NCI-H2171 (cell line): Measurements from ENCODE around the gene CBX2.

Experiments
- DNase-seq: peaks from one replicate; lab custom pipeline; 2025; lab: John Stamatoyannopoulos, UW

Gene CBX2

GRCh38 chr17:79788455-79788854 is 10.5 kb downstream of the CBX2 start:
- DNase-seq, result no peak

DNA sequence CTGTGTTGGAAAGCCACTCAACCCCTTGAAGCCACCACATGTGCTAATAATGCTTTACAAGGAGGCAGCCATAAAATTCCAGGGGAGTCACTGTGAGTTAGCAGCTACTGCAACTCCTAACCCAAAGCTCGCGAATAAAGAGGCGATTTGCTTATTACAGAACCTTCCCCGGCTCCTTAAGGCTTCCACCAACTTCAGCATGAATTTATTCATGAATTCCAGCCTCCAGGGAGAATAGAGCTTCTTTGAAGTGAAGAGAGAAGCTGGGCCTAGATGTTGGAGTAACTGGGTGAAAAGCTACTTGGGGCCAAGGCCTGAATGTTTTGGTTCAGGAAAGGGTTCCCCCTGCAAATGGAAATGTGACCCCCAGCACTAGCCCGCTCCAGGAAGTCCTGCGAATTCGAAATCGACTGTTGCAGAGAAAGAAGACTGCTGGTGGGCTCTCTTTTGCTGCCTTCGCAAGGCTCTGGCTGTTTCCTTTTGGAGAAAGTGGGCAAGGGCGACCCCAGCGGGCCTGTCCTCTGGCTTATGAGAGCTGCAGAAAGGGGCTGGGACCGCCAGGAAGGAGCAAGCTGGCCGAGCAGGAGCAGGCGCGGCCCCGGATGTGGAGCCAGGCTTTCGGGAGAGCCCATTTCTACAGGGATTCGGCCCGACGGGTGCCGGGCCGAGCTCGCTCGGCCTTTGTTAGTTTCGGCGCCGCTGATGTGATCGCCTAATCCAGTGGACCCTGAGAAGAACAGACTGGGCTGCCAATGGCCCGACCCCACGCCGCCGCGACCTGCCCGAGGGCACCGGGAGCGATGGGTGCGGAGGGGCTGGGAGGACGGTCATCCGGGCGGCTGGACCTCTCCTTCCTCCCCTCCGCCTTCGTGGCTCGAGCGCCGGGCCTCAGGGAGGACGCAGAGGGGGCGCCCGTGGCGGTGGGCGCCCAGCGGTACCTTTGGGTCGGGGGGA is 11.3 kb downstream of the CBX2 start:
- no peak for DNase-seq

GRCh38 chr17:79789943-79790804 is 12.2 kb downstream of the CBX2 start:
- no peak for DNase-seq

- DNase-seq, result no peak
These were observed 13.1 kb downstream of the CBX2 start for GRCh38 chr17:79790805-79791734.

- no peak for DNase-seq
These were observed 13.8 kb downstream of the CBX2 start for GRCh38 chr17:79791735-79792161.

GRCh38 chr17:79792341-79792871 is 14.5 kb downstream of the CBX2 start:
- DNase-seq, result no peak

DNA sequence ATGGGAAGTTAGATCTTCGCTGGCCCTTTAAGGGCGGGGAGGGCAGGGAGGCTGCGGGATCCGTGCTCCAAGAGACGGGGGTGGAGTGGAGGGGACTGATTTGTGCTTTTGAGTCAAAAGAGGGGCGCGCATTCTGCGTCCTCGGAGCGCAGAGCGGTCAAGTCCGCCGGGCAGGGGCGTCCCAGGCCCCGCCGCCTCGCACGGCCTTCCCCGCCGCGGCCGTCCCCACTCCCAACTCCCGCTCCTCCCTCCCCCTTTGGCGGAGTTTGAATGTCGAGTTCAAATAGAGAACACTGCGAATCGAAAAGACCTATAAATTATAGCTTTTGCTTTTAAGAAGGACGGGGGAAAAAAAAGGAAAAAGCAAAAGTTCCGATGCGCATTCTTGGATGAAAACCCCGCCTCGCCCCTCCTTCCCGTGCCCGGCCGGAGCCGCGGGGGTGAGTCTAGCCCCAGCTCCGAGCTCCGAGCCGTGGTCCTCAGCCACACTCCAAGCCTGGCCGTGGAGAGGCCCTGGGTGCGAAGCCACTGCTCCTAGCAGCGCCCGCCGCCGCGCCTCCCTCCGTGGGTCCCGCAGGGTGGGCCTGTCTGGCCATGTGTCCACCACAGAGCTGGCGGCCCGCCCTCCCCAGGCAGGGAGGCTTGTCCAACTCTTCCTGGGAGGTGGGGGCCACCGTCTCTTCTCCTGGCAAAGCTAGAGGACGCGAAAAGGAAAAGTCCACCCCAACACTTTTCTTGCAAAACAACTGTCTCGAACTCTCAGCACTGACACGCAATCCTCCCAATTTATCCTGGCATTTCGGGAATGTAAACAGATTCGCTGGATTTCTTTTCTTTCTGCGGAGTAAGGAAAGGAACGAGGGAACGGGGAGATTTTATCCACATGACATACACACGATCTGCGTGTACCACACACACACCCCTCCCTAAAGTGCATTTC is 15.3 kb downstream of the CBX2 start:
- DNase-seq, result no peak

DNA sequence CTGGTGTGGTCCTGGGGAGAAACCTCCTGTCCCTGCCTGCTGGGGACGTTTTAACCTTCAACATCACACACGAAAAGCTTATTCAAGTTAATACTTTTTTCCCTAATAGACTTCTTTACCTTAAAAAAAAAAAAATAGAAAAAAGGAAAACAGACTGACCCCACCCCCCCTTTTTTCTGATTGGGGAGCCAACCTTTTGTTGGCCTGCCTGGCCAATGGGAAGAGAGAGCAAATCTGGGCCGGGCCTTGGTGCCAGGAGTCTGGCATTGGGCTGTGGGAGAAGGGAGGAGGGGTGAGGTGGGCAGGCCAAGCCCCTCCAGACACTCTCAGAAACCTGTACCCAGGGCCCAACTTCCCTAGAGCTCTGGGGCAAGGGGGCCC is 16.0 kb downstream of the CBX2 start:
- no peak for DNase-seq

DNA sequence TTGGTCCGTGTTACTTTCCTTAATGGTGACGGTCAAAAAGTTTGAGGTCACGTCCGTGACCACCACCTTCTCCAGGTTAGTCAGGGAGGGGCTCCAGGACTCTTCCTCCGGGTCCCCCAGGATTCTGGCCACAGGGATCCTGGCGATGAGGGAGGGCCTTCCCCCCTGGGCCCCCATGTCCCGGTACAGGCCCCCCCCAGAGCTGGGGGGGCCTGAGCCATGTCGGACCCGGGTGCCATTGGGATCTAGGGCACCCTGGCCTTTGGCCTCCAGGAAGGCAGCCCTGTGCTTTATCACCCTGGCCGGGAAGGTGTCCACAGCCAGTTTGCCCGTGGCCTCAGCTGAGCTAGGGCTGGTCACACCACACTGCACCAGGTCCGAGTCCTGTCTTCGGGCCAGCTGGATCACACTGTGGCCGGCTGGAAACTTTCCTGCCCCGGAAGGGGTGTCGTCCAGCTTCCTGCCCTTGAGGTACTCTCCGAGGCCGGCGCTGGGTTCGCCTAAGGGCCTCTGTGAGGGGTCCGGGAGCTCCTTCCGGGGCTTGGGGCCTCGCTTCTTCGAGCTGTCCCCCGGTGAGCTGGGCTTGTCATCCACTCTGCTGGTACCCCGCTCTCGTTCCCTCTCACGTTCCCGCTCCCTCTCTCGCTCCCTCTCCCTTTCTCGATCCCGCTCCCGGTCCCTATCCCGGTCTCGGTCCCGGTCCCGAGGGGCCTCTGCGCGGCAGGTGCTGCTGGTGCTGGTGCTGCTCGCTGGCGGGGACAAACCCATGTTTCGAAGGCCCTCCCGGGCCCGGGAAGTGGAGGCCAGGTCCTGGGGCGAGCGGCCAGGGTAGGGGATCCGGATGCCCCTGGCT is 16.9 kb downstream of the CBX2 start:
- no peak for DNase-seq

GRCh38 chr17:79795795-79796443 is 18.0 kb downstream of the CBX2 start:
- no peak for DNase-seq

GRCh38 chr17:79796444-79796762 is 18.5 kb downstream of the CBX2 start:
- no peak for DNase-seq

DNA sequence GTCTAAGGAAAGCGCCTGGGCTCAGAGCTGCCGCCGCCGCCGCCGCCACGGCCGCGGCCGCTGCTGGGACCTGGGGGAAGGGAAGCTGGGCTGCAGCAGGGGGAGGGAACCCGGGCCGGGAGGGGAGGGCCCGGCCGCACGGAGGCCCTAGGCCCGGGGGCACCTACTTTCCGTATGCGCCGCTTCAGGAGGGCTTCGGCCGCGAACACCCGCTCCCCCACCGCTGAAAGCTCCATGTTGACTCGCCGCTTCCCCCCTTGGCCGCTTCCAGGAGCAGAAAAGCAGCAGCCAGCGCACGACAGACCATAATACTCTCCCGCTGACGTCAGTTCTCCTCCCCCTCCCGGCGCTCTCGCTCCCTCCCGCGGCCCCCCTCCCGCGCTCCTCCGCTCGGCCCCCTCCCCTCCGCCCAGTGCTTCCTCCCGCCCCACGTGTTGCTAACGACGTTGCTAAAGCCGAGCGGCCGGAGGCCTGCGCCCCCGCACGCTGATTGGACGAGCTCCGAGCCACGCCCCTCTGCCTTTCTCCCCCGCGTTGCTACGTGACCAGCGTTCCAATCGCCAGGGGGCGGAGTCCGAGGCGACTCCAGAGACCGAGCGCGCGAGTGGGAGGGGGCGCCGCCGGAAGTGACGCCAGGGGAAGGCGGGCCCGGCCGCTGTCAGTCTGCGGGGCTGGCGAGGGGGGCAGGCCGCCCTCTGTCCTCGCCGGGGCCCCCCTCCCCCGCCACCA is 19.0 kb downstream of the CBX2 start, which contains the start of gene CBX8:
Gene CBX8 (minus strand): TSS at position 315 of the 729 bp plus-strand sequence. CDS start 79 bp downstream, at position 236.
- DNase-seq, result peak; percentile 100

- DNase-seq, result no peak
These were observed 19.7 kb downstream of the CBX2 start for GRCh38 chr17:79797492-79798298.

GRCh38 chr17:79798299-79799173 is 20.6 kb downstream of the CBX2 start:
- no peak for DNase-seq

GRCh38 chr17:79799174-79799537 is 21.2 kb downstream of the CBX2 start:
- DNase-seq, result no peak

DNA sequence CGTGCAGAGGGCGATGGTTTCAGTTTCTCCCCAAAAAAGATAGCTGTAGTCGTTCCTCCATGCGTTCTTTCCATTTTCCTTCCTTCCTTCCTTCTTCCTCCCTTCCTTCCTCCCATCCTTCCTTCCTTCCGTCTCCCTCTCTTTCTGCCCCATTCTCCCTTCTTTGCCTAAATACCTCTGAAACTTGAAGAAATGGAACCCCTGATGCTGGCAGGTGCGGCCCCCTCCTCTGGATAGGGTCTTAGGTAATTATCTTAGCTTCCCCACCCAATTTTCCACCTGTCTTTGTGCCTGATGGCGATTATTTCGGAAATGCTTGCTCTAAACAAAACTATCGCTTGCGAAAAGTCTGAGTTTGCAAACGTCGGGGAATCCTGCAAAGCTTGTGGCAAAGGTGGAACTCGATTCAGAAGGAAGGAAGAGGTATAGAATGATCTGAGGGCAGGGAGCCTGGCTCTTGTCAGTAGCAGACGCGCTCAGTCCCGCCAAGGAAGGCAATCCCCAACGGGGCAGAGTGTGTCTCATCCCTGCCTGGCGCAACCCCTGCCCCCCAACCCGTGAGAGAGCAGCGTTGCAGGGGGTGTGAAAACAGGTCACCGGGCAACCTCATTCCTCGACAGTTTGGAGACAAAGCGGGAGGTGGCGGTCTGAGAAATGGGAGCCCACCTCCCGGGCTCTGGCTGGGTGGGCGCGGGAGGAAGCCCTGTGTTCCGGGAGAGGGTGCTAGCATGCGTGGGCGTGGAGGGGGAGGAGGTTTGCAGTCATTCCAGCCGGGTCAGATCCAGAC is 21.8 kb downstream of the CBX2 start:
- DNase-seq, result no peak
